ENCODE measurements around the gene FBXL2.

The FBXL2 gene

GRCh38 chr3:33380653-33381052 is 103.4 kb downstream of the FBXL2 start:
- H3K27me3 Mint-ChIP-seq, result no peaks in the 10 kb centered on the region
- no peak for ATAC-seq (replicated peaks)
- peaks cover 0 to 3% of the 10 kb centered on the region in 2 donors for H3K4me1 Mint-ChIP-seq (ENCODE audit: low read depth in 2 of 2)
- H3K4me3 Mint-ChIP-seq, result no peak overlapping the region
- H3K36me3 Mint-ChIP-seq (ENCODE audit: insufficient read depth), result no peaks in the 10 kb centered on the region
- DNase-seq, result no peak
- H3K27ac Mint-ChIP-seq, result no peak overlapping the region
- no peaks in the 10 kb centered on the region for H3K9me3 Mint-ChIP-seq

- Mint-ChIP-seq H3K27ac (no peak overlapping the region), H3K27me3 (no peaks in the 10 kb centered on the region), H3K4me1 (ENCODE audit: low read depth in 2 of 2) (peaks cover 0 to 6% of the 10 kb centered on the region in 2 donors), H3K4me3 (no peak overlapping the region), H3K36me3 (ENCODE audit: insufficient read depth) (peaks cover 6% of the 10 kb centered on the region), H3K9me3 (no peaks in the 10 kb centered on the region)
- ATAC-seq (replicated peaks) (no peak), DNase-seq (no peak)
Observed at GRCh38 chr3:33383951-33384350, 106.7 kb downstream of the FBXL2 start.

- ATAC-seq (replicated peaks) (peak; percentile 36), DNase-seq (no peak)
- Mint-ChIP-seq H3K4me3 (no peak overlapping the region), H3K27ac (peak overlapping the region; percentile 50 to 74), H3K4me1 (ENCODE audit: low read depth in 2 of 2) (peaks cover 0 to 6% of the 10 kb centered on the region in 2 donors), H3K9me3 (no peaks in the 10 kb centered on the region), H3K27me3 (no peaks in the 10 kb centered on the region), H3K36me3 (ENCODE audit: insufficient read depth) (peaks cover 19% of the 10 kb centered on the region)
Observed at GRCh38 chr3:33385423-33385822, 108.2 kb downstream of the FBXL2 start.

- no peak for DNase-seq
- no peak overlapping the region for H3K4me3 Mint-ChIP-seq
- H3K27ac Mint-ChIP-seq, result peak overlapping the region; percentile 30 to 50
- no peak for ATAC-seq (replicated peaks)
- H3K27me3 Mint-ChIP-seq, result no peaks in the 10 kb centered on the region
- no peaks in the 10 kb centered on the region for H3K9me3 Mint-ChIP-seq
- peaks cover 26% of the 10 kb centered on the region for H3K36me3 Mint-ChIP-seq (ENCODE audit: insufficient read depth)
- peaks cover 0 to 6% of the 10 kb centered on the region in 2 donors for H3K4me1 Mint-ChIP-seq (ENCODE audit: low read depth in 2 of 2)
Observed at GRCh38 chr3:33386631-33387030, 109.4 kb downstream of the FBXL2 start.

- peaks cover 0 to 9% of the 10 kb centered on the region in 2 donors for H3K4me1 Mint-ChIP-seq (ENCODE audit: low read depth in 2 of 2)
Observed at GRCh38 chr3:33388374-33389100, 111.3 kb downstream of the FBXL2 start.

GRCh38 chr3:33389908-33390307 is 112.7 kb downstream of the FBXL2 start:
- ATAC-seq (replicated peaks) (no peak), DNase-seq (no peak)
- Mint-ChIP-seq H3K4me3 (no peak overlapping the region), H3K27ac (peak overlapping the region in 1 of 2 donors; percentile 33), H3K4me1 (ENCODE audit: low read depth in 2 of 2) (peaks cover 0 to 9% of the 10 kb centered on the region in 2 donors), H3K36me3 (ENCODE audit: insufficient read depth) (peaks cover 49% of the 10 kb centered on the region), H3K27me3 (no peaks in the 10 kb centered on the region), H3K9me3 (no peaks in the 10 kb centered on the region)

More at GRCh38 chr3:33388374-33389100, 111.3 kb downstream of the FBXL2 start:
- peaks cover 40% of the 10 kb centered on the region for H3K36me3 Mint-ChIP-seq (ENCODE audit: insufficient read depth)
- ATAC-seq (replicated peaks) (no peak), DNase-seq (no peak)
- H3K27ac Mint-ChIP-seq, result peak overlapping the region in 1 of 2 donors; percentile 25
- no peak overlapping the region for H3K4me3 Mint-ChIP-seq
- H3K27me3 Mint-ChIP-seq, result no peaks in the 10 kb centered on the region
- no peaks in the 10 kb centered on the region for H3K9me3 Mint-ChIP-seq

GRCh38 chr3:33391255-33391995 is 114.2 kb downstream of the FBXL2 start:
- ATAC-seq (replicated peaks), result no peak
- Mint-ChIP-seq H3K4me1 (ENCODE audit: low read depth in 2 of 2) (peaks cover 0 to 7% of the 10 kb centered on the region in 2 donors), H3K27ac (peak overlapping the region; percentile 30 to 33)

GRCh38 chr3:33392144-33392543 is 114.9 kb downstream of the FBXL2 start:
- Mint-ChIP-seq H3K36me3 (ENCODE audit: insufficient read depth) (peaks cover 71% of the 10 kb centered on the region), H3K4me3 (no peak overlapping the region), H3K27ac (peak overlapping the region; percentile 30 to 33), H3K4me1 (ENCODE audit: low read depth in 2 of 2) (peaks cover 0 to 3% of the 10 kb centered on the region in 2 donors), H3K9me3 (no peaks in the 10 kb centered on the region), H3K27me3 (no peaks in the 10 kb centered on the region)
- ATAC-seq (replicated peaks) (no peak), DNase-seq (no peak)

More at GRCh38 chr3:33391255-33391995, 114.2 kb downstream of the FBXL2 start:
- Mint-ChIP-seq H3K27me3 (no peaks in the 10 kb centered on the region), H3K36me3 (ENCODE audit: insufficient read depth) (peaks cover 64% of the 10 kb centered on the region), H3K4me3 (no peak overlapping the region), H3K9me3 (no peaks in the 10 kb centered on the region)
- no peak for DNase-seq

GRCh38 chr3:33392703-33393125 is 115.5 kb downstream of the FBXL2 start:
- ATAC-seq (replicated peaks) (no peak), DNase-seq (no peak)
- Mint-ChIP-seq H3K36me3 (ENCODE audit: insufficient read depth) (peaks cover 77% of the 10 kb centered on the region), H3K9me3 (no peaks in the 10 kb centered on the region), H3K4me3 (no peak overlapping the region), H3K27me3 (no peaks in the 10 kb centered on the region), H3K27ac (peak overlapping the region; percentile 30 to 33), H3K4me1 (ENCODE audit: low read depth in 2 of 2) (peaks cover 0 to 3% of the 10 kb centered on the region in 2 donors)

GRCh38 chr3:33394403-33395054 is 117.3 kb downstream of the FBXL2 start:
- ATAC-seq (replicated peaks), result no peak
- no peaks in the 10 kb centered on the region for H3K9me3 Mint-ChIP-seq

GRCh38 chr3:33395900-33396299 is 118.7 kb downstream of the FBXL2 start:
- peaks cover 0 to 8% of the 10 kb centered on the region in 2 donors for H3K4me1 Mint-ChIP-seq (ENCODE audit: low read depth in 2 of 2)
- H3K36me3 Mint-ChIP-seq (ENCODE audit: insufficient read depth), result peaks cover 80% of the 10 kb centered on the region
- H3K27ac Mint-ChIP-seq, result no peak overlapping the region
- H3K4me3 Mint-ChIP-seq, result no peak overlapping the region
- H3K9me3 Mint-ChIP-seq, result no peaks in the 10 kb centered on the region
- H3K27me3 Mint-ChIP-seq, result no peaks in the 10 kb centered on the region
- ATAC-seq (replicated peaks), result no peak
- DNase-seq, result no peak

More at GRCh38 chr3:33394403-33395054, 117.3 kb downstream of the FBXL2 start:
- Mint-ChIP-seq H3K36me3 (ENCODE audit: insufficient read depth) (peaks cover 81% of the 10 kb centered on the region), H3K27me3 (no peaks in the 10 kb centered on the region), H3K4me1 (ENCODE audit: low read depth in 2 of 2) (peaks cover 0 to 8% of the 10 kb centered on the region in 2 donors), H3K4me3 (no peak overlapping the region), H3K27ac (no peak overlapping the region)
- no peak for DNase-seq

- no peaks in the 10 kb centered on the region for H3K27me3 Mint-ChIP-seq
- H3K9me3 Mint-ChIP-seq, result no peaks in the 10 kb centered on the region
Observed at GRCh38 chr3:33398410-33398809, 121.2 kb downstream of the FBXL2 start.

GRCh38 chr3:33401781-33402180 is 124.5 kb downstream of the FBXL2 start:
- peaks cover 0 to 8% of the 10 kb centered on the region in 2 donors for H3K4me1 Mint-ChIP-seq (ENCODE audit: low read depth in 2 of 2)
- peaks cover 80% of the 10 kb centered on the region for H3K36me3 Mint-ChIP-seq (ENCODE audit: insufficient read depth)
- ATAC-seq (replicated peaks) (no peak), DNase-seq (no peak)
- no peaks in the 10 kb centered on the region for H3K27me3 Mint-ChIP-seq
- H3K9me3 Mint-ChIP-seq, result no peaks in the 10 kb centered on the region
- no peak overlapping the region for H3K4me3 Mint-ChIP-seq
- no peak overlapping the region for H3K27ac Mint-ChIP-seq

More at GRCh38 chr3:33398410-33398809, 121.2 kb downstream of the FBXL2 start:
- peaks cover 0 to 6% of the 10 kb centered on the region in 2 donors for H3K4me1 Mint-ChIP-seq (ENCODE audit: low read depth in 2 of 2)
- H3K4me3 Mint-ChIP-seq, result no peak overlapping the region
- H3K36me3 Mint-ChIP-seq (ENCODE audit: insufficient read depth), result peaks cover 86% of the 10 kb centered on the region
- H3K27ac Mint-ChIP-seq, result no peak overlapping the region
- DNase-seq, result no peak
- no peak for ATAC-seq (replicated peaks)
